IPS-18c (cell line): Measurements from ENCODE around the gene TALDO1.

ENCODE experiments used
- H3K4me3 ChIP-seq: 2 replicates; pipeline ENCODE4 v1.7.0; 2013; ENCODE audit warnings: low read depth, mild to moderate bottlenecking, low read length, moderate library complexity; ENCODE audit not compliant: insufficient read depth
- H3K9me3 ChIP-seq: one replicate; pipeline ENCODE4 v1.6.1; 2013; ENCODE audit warnings: mild to moderate bottlenecking, low read length, moderate library complexity; ENCODE audit not compliant: control insufficient read depth, insufficient read depth

The TALDO1 gene

GRCh38 chr11:789943-790342 lies 42.7 kb downstream of the TALDO1 start, which contains the start of gene CEND1:
CEND1 (minus strand) TSS chr11:790090; CDS start chr11:788576, 1,514 bp downstream.
- Histone ChIP-seq H3K4me3 (peak within 1 kb of the TSS; percentile 28; the same call in 1 of the 2 replicates), H3K9me3 (no peaks in the 10 kb centered on the region)

GRCh38 chr11:790721-791564 lies 43.7 kb downstream of the TALDO1 start:
- Histone ChIP-seq H3K9me3 (no peaks in the 10 kb centered on the region), H3K4me3 (peak overlapping the region; percentile 28; the same call in 1 of the 2 replicates)

GRCh38 chr11:791658-792534 lies 44.6 kb downstream of the TALDO1 start:
- no peaks in the 10 kb centered on the region for H3K9me3 ChIP-seq
- no peak overlapping the region for H3K4me3 ChIP-seq

- H3K4me3 ChIP-seq: no peak overlapping the region
- H3K9me3 ChIP-seq: no peaks in the 10 kb centered on the region
Observed at GRCh38 chr11:792535-792821, 45.2 kb downstream of the TALDO1 start.

GRCh38 chr11:792873-793272 lies 45.6 kb downstream of the TALDO1 start:
- Histone ChIP-seq H3K4me3 (no peak overlapping the region), H3K9me3 (no peaks in the 10 kb centered on the region)

- Histone ChIP-seq H3K4me3 (no peak overlapping the region), H3K9me3 (no peaks in the 10 kb centered on the region)
Observed at GRCh38 chr11:793556-793955, 46.3 kb downstream of the TALDO1 start.

DNA sequence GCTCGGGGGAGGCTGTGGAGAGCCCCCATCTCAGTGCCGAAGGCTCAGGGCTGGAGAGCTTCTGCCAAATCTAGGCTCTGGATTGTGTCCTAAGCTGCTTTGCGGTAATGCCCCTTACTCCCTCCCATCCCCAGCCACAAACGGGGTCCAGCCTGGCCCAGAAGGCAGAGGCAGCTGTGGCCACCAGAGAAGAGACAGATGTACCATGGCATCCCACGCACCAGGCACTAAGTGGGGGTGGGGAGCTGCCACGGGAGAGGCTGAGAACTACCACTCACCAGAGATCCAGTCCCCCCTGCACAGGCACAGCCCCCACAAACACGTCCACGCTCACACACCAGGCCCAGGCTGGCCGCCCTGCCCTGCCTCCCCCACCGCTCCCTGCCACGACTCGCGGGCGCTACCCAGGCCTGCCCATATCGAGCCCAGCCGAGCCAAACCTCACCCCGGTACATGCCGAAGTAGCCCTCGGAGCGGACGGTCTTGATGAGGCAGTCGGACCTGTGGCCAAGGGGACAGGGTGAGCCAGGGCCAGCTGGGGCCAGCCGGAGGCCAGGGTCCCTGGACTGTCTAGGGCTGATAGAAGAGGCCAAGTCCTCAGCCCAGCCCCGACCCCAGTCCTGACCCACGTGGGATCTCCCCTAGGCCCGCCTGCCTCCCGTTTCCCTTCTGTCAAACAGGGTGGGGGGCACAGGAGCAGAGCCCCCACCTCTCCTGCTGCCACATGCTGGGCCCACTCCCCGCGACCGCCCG lies 46.9 kb downstream of the TALDO1 start:
- Histone ChIP-seq H3K9me3 (no peaks in the 10 kb centered on the region), H3K4me3 (no peak overlapping the region)

DNA sequence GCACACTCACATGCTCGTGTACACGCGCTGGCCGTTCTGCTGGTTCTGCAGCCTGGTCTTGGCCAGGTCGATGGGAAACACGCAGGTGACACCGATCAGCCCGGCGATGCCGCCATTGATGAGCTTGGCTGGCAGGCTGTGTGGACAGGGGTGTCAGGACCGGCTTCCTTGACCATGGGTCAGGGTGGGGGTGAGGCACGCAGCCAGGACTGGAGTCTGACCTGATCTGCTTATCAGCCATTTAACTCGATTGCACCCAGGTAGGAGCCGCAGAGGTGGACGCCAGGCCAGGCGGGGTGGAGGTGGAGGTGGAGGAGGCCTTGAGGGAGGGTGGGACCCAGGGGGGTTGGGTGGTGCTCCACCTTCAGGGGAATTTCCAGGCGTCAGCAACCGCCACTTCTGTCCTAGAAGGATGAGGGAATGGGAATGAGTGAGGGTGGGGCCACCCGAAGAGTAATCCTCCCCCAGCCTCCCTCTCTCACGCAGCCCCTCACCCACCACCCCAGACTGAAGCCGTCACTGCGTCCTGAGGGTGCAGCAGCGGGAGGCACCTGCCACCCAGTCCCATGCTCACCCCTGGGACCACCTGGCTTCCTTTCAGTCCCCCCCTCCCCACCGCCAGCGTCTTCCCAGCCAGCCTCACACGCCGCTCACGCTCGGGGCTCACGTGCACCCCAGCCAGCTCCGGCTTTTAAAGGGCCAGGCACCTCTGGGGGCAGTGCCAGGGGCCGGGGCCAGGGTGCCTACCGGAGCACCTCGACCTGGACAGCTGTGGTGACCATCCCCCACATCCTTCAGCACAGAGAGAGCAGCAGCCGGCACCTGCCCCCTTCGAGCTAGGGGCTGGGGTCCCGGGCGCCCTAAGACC lies 47.7 kb downstream of the TALDO1 start:
- Histone ChIP-seq H3K4me3 (no peak overlapping the region), H3K9me3 (no peaks in the 10 kb centered on the region)

- Histone ChIP-seq H3K9me3 (no peaks in the 10 kb centered on the region), H3K4me3 (peak overlapping the region; percentile 86; the same call in 1 of the 2 replicates)
Observed at GRCh38 chr11:795634-796564, 48.6 kb downstream of the TALDO1 start.

DNA sequence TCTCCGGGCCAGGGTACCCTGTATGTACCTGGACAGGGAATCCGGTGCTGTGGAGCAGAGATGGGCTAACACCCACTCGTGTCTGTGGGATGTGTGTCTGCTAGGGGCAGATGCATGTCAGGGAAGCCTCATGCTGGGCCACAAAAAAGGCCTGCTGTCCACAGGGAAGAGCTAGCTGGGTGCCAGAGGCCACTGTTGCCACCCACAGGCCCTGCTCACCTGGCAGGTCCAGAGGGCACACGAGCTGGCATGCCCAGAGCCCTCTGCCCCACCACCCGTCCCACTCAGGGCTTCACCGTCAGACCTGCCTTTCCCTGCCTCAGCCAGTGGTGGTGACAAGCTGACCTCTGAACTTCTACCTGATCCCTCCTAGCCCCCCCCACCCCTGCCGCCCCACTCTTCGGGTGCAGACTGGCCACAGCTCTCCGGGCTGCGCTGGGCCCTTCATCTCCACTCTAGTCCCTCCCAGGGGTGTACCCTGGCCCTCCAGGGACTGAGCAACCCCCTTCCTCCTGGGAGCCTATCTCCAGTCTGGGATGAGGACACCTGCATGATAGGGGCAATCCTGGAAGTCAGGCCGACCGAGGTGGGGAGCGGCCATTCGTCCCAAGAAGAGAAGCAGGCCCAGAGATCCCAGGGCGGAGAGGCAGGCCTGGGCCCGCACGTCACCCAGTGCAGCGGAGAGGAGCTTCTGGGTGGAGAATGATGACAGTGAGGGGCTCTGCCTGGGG lies 49.5 kb downstream of the TALDO1 start:
- H3K4me3 ChIP-seq: peak overlapping the region; percentile 86
- H3K9me3 ChIP-seq: no peaks in the 10 kb centered on the region

DNA sequence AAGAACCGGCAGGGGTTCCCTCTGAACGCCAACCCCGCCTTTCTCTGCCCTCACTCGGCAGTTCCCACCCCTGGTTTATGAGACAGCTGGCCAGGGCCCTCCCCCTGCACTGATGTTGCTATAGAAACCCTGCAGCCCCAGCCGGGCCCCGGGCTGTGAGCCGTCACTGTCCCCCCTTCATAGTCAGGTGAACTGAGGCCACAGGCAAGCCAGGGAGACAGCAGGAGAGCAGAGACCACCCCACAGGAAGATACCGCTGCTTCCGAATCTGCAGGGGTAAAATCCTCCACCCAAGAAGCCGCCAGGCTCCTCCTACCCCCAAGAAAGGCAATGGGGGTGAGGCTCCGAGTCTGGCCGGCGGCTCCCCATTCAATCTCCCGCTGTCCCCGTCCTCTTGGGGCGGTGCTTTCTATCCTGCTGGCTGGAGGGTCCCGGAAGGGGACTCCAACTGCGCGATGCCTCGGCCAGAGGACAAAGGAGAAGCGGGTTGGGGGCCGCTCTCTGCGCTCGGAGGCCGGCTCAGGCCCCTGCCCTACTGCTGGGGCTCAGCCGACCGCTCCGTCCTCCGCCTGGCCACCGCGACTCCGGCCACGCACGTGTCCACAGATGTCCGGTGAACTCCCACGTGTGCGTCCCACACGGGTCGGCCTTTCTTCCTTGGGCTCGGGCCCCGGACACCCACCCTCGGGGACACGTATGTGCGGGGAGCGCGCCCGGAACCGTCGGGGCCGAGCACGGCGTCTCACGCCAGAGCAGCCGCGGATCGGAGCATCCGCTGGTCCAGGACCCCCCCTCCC lies 50.2 kb downstream of the TALDO1 start:
- Histone ChIP-seq H3K4me3 (peak overlapping the region; percentile 86), H3K9me3 (no peaks in the 10 kb centered on the region)

DNA sequence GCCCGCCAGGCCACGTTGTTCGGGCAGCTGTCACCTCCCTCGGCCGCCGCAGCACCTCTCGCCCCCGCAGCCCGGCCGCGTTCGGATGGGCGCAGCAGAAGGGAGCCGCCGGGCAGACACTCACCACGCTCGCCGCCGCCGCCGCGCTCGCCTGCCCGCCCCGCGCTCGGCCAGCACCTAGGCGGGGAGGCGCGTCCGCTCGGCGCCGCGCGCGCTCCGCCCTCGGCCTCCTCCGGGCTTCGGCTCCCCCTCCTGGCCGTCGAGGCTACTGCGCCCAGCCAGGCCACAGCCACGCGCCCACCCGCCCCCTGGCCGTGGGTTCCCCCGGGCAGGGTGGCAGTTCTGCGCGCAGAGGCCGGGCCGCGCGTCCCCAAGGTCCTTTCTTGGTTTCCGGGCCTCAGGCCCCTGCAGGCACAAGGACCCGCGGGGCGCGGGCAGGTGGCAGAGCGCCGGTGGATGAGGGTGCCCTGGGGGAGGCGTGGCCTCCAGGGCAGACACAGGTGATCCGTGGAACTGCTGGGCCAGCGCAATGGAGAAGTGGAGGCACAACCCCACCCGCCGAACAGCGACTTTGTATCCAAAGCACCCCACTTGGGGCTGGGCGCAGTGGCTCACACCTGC lies 50.9 kb downstream of the TALDO1 start, which contains the start of gene SLC25A22:
Gene SLC25A22 (minus strand): TSS at position 189 of the 621 bp plus-strand sequence. CDS start 3,275 bp downstream, outside the sequence.
- no peaks in the 10 kb centered on the region for H3K9me3 ChIP-seq
- H3K4me3 ChIP-seq: peak within 1 kb of the TSS; percentile 86

DNA sequence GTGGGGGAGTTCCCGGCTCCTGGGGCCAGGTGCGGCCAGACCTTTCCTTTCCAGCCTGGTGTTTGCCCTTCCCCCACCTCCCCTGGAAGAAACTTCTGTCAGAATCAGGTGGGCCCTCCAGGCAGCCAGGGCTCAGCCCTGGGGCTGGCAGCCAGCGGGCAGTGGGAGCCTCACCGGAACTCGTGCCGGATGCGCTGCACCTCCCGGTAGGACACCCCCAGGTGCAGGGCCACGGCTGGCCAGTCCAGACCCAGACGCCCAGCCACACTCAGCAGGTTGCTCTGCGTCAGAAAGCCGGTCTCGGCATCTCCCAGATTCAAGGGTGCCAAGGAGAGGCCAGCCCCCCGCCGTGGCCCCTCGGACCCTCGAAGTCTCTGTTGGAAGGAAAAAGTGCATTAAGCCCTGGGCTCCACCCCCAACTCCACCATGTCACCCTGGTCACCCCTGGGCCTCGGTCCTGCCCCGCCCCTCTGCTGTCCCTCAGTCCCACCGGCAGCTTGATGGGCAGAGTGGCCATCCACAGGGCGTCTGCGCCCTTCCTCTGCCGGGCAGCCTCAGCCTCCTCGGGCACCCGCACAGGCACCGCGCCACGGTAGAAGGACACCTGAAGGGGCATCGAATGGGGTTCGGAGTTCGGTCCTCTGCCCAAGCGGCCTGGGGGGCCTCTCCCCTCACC lies 52.5 kb downstream of the TALDO1 start:
- no peak overlapping the region for H3K4me3 ChIP-seq
- no peaks in the 10 kb centered on the region for H3K9me3 ChIP-seq
